ENCODE data around the gene CTIF. TPM values are rescaled to one million over a fixed set of nuclear protein-coding genes. Genes with fewer than 3 reads are reported as not detected.

Gene CTIF
- polyA plus RNA-seq, 1 of the 3 experiments (the other 2 are of a cell fraction): 47.2 TPM

- no peak for TF ChIP-seq GATA2 (CRISPR knock-in tag; IDR thresholded peaks at IDR 0.05)
- TF ChIP-seq YY1 (IDR thresholded peaks at IDR 0.05; ENCODE audit: low read depth): no peak
- no peak for TF ChIP-seq MAX (IDR thresholded peaks at IDR 0.05; ENCODE audit: low read depth)
- TF ChIP-seq FOXM1 (IDR thresholded peaks at IDR 0.05; ENCODE audit: low read depth): no peak
- no peak for TF ChIP-seq SIN3A (IDR thresholded peaks at IDR 0.05; ENCODE audit: borderline replicate concordance, low read depth, low read length)
- TF ChIP-seq RCOR1 (IDR thresholded peaks at IDR 0.05; ENCODE audit: low read length): no peak
- TF ChIP-seq USF1 (IDR thresholded peaks at IDR 0.05; ENCODE audit: borderline replicate concordance, low read depth): no peak
- TF ChIP-seq RFX5 (IDR thresholded peaks at IDR 0.05; ENCODE audit: low read length): no peak
- TF ChIP-seq FOSL2 (IDR thresholded peaks at IDR 0.05; ENCODE audit: borderline replicate concordance, low read depth): no peak
- no peak for TF ChIP-seq IRF3 (IDR thresholded peaks at IDR 0.05; ENCODE audit: low read depth, low read length)
- TF ChIP-seq TEAD4 (IDR thresholded peaks at IDR 0.05; ENCODE audit: borderline replicate concordance, insufficient read depth): no peak
These were observed 163.7 kb downstream of the CTIF start (continued) for GRCh38 chr18:48702346-48703027.

DNA sequence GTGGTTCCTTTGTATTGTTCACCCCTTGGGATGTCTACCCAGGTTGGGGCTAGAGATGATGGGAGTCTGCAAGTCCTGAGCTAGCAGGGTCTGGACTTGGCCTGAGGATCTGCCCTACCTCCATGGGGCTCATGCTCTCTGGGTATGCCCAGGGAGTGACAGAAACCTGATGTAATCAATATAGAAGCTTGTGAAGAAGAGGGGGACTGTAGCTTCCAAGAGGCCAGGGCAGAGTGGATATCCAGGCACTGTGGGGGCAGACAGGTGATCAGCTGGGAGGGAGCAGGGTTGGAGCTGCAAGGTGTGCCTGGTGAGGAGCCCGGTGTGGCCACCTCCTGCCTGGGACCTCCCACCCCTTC, 164.2 kb downstream of the CTIF start:
- ChIA-PET CTCF (interaction anchor here (0.9 to 2.0 kb wide), 3 partner anchors 9 to 13 kb away, joined by 3 to 13 read pairs (median 3); no protein-coding TSS in a partner anchor), POLR2A (no interaction called here)
- Histone ChIP-seq H3F3A (replicated peaks; ENCODE audit: insufficient read depth) (no peaks in the 10 kb centered on the region), H3K9me2 (no peaks in the 10 kb centered on the region), H3K9ac (no peak overlapping the region), H3K27me3 (ENCODE audit: insufficient read depth) (no peaks in the 10 kb centered on the region), H3K4me3 (ENCODE audit: low read depth in 2 of 2, low read length in 1 of 2) (no peak overlapping the region), H3K9me3 (no peaks in the 10 kb centered on the region), H4K20me1 (ENCODE audit: insufficient read depth) (peaks cover 13% of the 10 kb centered on the region; the same call in 1 of the 2 replicates), H3K4me1 (ENCODE audit: control insufficient read depth in 1 of 2, insufficient read depth in 2 of 2, low read depth in 1 of 2, low read length in 1 of 2) (no peaks in the 10 kb centered on the region; a peak in 1 of 4 replicates), H2AFZ (ENCODE audit: low read depth) (no peak overlapping the region), H3K36me3 (replicated peaks in 1 of 2; ENCODE audit: control insufficient read depth in 1 of 2, insufficient read depth in 2 of 2, low read length in 1 of 2) (peaks cover 5 to 16% of the 10 kb centered on the region in 2 experiments), H3K27ac (ENCODE audit: low read depth in 2 of 2, low read length in 1 of 2) (no peak overlapping the region), H3K4me2 (no peak overlapping the region), H3K79me2 (ENCODE audit: insufficient read depth) (peaks cover 26% of the 10 kb centered on the region; the same call in 1 of the 2 replicates)
- 100% methylated on average over 1 of the region's 1 CpG for WGBS (ENCODE audit: low lambda C conversion rate)
- no peak for DNase-seq
- TF ChIP-seq IRF3 (IDR thresholded peaks at IDR 0.05; ENCODE audit: low read depth, low read length): no peak
- no peak for TF ChIP-seq CHD2 (IDR thresholded peaks at IDR 0.05; ENCODE audit: low read length, partially characterized antibody)
- no peak for TF ChIP-seq FOSL2 (IDR thresholded peaks at IDR 0.05; ENCODE audit: borderline replicate concordance, low read depth)
- TF ChIP-seq USF2 (IDR thresholded peaks at IDR 0.05; ENCODE audit: borderline replicate concordance, low read depth, low read length): no peak
- no peak for TF ChIP-seq MAX (IDR thresholded peaks at IDR 0.05; ENCODE audit: low read depth)
- no peak for TF ChIP-seq FOXM1 (IDR thresholded peaks at IDR 0.05; ENCODE audit: low read depth)
- TF ChIP-seq MXI1 (IDR thresholded peaks at IDR 0.05; ENCODE audit: low read depth, low read length): no peak
- TF ChIP-seq PBX3 (IDR thresholded peaks at IDR 0.05): no peak
- no peak for TF ChIP-seq SIN3A (IDR thresholded peaks at IDR 0.05; ENCODE audit: borderline replicate concordance, low read depth, low read length)
- no peak for TF ChIP-seq FOXJ3 (CRISPR knock-in tag; IDR thresholded peaks at IDR 0.05)
- TF ChIP-seq RAD21 (IDR thresholded peaks at IDR 0.05; ENCODE audit: low read length): no peak
- TF ChIP-seq TAF1 (IDR thresholded peaks at IDR 0.05; ENCODE audit: borderline replicate concordance, low read depth, low read length): no peak
- no peak for TF ChIP-seq USF1 (IDR thresholded peaks at IDR 0.05; ENCODE audit: borderline replicate concordance, low read depth)
- TF ChIP-seq GATA2 (CRISPR knock-in tag; IDR thresholded peaks at IDR 0.05): no peak

Measured in SK-N-SH (cell line).